ENCODE data around the gene IGSF5. TPM values are rescaled to one million over a fixed set of nuclear protein-coding genes. Genes with fewer than 3 reads are reported as not detected.
"Not testable (repeated sequence)": the region's sequence is repeated elsewhere in the genome, so short reads cannot be mapped to it uniquely, and the experiment has no call there.

Gene IGSF5
- total RNA-seq: under 1 TPM; 0.12 to 0.70 TPM
- long read RNA-seq: 0 reads

DNA sequence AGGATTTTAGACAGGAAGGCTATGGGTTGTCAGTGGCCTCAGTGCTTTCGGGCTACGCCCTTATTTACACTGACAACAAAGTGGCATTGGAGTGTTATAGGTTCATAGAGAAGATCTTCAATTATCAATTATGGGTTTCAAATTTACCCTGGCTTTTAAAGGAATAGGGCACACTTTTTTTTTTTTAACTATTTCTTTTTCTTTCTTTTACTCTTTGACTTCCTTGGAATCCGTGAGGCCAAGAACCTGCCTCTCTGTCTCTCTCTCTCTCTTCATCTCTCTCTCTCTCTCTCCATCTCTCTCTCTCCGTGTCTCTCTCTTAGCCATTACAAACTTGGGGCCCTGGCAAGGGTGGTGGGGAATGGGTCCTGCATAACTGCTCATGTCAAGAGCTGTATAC is at the start of gene IGSF5:
TSS of gene IGSF5 (plus strand) at position 301 of the 400 bp plus-strand sequence. CDS start 327 bp downstream, outside the sequence.
- ATAC-seq; DNase-seq; intact Hi-C loops (cut with DNase I, micrococcal nuclease): not testable (repeated sequence)

DNA sequence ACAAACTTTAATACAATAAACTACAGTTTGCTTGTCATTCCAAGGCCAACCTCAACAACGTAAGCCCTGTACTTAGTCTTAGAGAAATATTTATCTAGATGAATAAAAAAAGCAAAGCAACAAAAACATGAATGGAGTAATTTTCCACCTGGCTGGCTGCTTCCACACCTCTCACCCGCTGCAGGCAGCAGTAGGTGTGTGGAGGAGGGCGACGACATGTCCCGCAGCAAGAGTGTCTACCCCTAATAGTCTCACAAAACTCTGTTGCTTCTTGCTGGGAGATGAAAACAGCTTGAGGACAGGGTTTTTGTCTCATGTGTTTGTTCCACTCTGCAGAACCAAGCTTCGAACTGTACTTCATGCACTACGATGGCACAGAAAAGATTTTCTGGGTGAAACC is 48.8 kb upstream of the IGSF5 start:
- ATAC-seq (no peak), DNase-seq (no peak)
- intact Hi-C loops (cut with DNase I, micrococcal nuclease): no loop called here

DNA sequence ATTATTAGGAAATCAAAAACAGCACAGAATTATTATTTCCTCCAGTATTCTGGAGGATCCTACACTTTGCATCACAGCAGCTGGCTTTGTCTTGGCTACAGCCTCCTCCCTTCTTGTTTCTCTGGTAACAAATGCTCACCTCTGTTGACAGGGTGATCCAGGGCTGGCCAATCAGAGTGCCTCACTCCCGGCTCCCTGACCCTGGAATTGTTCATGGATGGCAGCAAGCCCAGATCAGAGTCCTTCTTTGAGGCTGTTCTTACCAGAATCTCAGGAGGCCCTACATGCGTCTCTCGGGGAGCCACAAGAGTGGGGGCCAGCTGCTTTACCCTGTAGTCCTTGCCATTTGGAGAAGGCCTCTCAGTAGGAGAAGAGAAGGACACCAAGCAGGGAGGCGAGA is 48.4 kb upstream of the IGSF5 start:
- DNase-seq (peak; percentile 41 to 49), ATAC-seq (peak; percentile 86)
- intact Hi-C loops (cut with DNase I, micrococcal nuclease): no loop called here

DNA sequence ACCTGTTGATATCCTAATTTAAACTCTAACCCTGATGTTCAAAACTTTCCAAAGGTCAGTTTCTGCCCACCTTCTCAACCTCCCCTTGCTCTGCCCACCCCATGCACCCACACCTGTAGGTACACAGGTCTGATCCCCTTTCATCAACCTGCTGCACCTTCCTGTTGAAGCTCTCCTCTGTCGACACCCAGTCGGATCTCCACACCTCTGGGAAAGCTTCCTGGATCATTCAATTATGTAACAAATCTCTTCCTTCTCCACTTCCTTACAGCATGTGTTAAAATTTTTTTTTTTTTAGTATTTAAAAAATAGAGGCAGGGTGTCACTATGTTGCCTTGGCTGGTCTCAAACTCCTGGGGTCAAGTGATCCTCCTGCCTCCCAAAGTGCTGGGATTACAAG is 44.7 kb upstream of the IGSF5 start:
- intact Hi-C loops (cut with DNase I, micrococcal nuclease): no loop called here
- ATAC-seq (peak; percentile 73), DNase-seq (no peak)

DNA sequence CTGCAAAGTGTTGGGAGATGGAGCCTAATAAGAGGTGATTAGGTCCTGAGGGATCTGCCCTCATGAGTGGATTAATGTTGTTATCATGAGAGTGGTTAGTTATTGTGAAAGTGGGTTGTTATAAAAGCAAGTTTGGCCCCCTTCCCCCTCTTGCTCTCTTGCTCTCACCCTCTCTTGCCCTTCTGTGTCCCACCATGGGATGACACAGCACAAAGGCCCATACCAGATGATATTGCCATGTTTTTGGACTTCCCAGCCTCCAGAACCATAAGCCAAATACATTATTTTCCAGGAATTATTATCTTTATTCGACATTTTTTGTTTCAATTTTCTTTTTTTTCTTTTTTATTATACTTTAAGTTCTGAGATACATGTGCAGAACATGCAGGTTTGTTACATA is 41.4 kb upstream of the IGSF5 start:
- intact Hi-C loops (cut with DNase I, micrococcal nuclease): no loop called here
- ATAC-seq (no peak), DNase-seq (no peak)

DNA sequence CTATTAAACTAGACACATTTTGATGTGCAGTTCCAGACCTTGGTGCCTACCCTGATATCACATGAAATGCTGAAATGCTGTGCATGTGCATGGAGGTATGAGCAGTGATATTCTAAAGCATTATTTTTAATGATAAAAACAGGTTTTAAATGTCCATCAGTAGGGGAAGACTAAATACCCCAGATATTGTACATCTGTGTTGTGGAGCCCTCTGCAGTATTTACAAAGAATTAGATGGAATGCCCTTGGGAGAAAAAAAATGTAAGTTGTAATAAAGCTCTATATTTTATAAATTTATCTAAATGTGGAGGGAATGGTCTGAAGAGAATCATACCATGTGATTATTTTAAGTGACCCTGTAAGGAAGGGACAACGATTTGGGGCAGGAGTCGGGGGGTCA is 39.1 kb upstream of the IGSF5 start:
- intact Hi-C loops (cut with DNase I, micrococcal nuclease): no loop called here
- peak; percentile 35 for ATAC-seq
- no peak for DNase-seq

DNA sequence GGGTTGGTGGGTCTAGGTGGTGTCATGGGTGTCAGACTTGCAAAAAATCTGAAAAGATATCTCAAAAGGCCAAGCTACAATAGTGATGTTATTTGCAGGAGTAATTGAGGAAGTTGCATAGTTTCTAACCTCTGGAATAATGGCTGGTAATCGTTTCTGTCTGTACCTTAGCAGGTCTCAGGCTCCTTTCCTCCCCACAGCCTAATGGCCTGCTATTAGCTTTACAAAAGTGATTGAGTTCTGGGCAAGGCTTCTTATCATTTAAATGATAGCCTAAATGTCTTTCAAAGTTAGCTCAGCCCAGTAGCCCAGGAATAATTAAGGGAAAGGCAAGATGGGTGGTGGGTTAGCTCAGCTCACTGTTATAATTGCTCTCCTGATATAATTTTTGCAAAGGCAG is 37.7 kb upstream of the IGSF5 start:
- DNase-seq (no peak), ATAC-seq (no peak)
- intact Hi-C loops (cut with DNase I, micrococcal nuclease): no loop called here

DNA sequence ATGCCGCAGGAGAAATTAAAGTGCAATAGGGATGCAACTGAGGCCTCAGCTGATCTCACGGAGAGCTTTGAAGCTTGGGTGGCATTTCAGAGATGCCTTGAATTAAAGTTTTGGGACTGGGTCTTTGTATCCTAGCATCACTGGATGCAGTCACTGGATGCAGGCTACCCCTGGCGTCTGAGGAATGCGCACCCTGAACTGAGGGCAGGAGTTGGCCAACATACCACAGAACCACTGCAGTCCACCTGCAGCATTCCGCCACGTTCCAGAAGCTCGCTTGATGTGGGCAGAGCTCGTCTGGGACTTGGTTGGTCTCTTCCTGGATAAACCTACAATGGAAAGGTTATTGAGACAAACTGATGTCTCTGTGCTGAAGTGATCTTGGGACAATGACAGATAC is 34.1 kb upstream of the IGSF5 start:
- no peak for DNase-seq
- intact Hi-C loops (cut with DNase I, micrococcal nuclease): loop anchor here in 1 of 2 donors (10.0 kb wide), 1 partner anchor 186 kb away; no protein-coding TSS in a partner anchor

DNA sequence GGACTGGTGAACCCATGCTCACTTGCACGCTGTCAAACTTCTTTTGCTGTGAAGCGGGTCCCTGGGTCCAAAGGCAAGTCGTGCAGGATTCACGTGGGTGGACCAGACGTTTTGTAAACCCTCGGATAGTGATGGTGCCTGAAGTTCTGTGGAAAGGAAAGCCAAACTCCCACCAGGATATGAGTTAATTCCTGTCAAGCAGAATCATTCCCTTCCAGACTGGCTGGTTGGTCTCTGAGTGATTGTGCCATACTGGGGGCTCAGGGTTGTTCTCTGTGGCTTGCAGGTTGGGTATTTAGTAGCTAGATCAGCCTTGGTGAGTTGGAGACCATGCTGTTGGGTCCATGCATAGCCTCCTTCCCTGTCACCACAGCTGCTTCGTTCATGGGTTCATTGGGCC is 32.7 kb upstream of the IGSF5 start:
- intact Hi-C loops (cut with DNase I, micrococcal nuclease): loop anchor here in 1 of 2 donors (10.0 kb wide), 1 partner anchor 187 kb away; no protein-coding TSS in a partner anchor
- no peak for DNase-seq
- no peak for ATAC-seq

More for the DNA sequence above, 34.1 kb upstream of the IGSF5 start:
- no peak for ATAC-seq

DNA sequence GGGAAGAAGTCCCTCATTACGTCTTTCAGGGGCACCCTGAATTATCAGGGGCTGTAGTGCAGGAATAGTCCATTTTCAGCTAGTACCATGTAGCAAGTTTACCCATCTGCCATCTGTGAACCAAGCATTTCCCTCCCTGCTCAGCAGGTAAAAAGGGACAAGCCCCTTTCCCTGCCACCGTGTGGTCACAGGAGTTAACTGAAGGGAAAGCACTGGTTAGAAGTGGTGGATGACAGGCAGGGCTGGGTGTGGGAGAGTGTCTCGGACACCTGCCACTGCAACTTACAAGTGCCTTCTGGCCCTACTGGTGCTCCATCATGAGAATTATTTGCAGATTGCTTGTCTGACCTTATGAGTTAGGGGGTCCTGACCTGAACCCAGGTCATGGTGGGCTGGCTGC is 32.0 kb upstream of the IGSF5 start:
- DNase-seq (peak; percentile 34 to 42), ATAC-seq (peak; percentile 84)
- intact Hi-C loops (cut with DNase I, micrococcal nuclease): loop anchor here in 1 of 2 donors (10.0 kb wide), 1 partner anchor 188 kb away; no protein-coding TSS in a partner anchor

DNA sequence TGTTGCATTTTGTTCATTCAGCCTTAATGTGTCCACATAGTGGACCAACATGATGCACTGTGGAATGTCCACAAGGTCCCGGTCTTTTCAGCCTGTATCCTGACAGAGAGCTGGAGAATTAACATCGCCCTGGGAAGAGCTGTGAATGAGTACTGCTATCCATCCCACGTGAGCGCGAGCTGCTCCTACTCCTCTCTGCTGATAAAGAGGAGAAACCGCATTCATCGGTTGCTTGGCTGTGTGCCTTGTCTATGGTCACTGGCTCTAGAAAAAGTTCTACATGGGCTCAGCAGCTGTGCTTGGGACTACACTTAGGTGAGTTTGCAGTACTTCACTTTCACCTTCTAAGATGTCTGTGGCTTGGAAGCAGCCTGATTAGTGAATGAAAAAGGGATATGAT is 31.1 kb upstream of the IGSF5 start:
- intact Hi-C loops (cut with DNase I, micrococcal nuclease): loop anchor here in 1 of 2 donors (10.0 kb wide), 1 partner anchor 189 kb away; no protein-coding TSS in a partner anchor

DNA sequence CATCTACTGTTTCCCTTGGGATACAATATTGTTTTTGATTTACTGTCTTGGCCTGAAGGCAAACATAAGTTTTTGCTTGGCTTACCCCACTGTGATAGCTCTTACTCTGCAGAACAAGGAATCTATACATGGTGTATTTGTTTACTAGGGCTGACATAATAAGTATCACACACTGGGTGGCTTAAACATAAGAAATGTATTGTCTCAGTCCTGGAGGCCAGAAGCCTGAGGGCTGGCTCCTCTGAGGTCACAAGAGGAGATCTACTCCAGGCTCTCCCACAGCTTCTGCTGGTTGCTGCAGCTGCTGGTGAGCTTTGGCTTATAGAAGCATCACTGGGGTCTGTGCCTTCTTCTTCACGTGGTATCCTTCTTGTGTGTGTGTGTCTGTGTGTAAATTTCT is 30.7 kb upstream of the IGSF5 start:
- no peak for DNase-seq
- intact Hi-C loops (cut with DNase I, micrococcal nuclease): loop anchor here in 1 of 2 donors (10.0 kb wide), 1 partner anchor 190 kb away; no protein-coding TSS in a partner anchor
- ATAC-seq: no peak

More for the DNA sequence above, 31.1 kb upstream of the IGSF5 start:
- no peak for DNase-seq
- no peak for ATAC-seq

DNA sequence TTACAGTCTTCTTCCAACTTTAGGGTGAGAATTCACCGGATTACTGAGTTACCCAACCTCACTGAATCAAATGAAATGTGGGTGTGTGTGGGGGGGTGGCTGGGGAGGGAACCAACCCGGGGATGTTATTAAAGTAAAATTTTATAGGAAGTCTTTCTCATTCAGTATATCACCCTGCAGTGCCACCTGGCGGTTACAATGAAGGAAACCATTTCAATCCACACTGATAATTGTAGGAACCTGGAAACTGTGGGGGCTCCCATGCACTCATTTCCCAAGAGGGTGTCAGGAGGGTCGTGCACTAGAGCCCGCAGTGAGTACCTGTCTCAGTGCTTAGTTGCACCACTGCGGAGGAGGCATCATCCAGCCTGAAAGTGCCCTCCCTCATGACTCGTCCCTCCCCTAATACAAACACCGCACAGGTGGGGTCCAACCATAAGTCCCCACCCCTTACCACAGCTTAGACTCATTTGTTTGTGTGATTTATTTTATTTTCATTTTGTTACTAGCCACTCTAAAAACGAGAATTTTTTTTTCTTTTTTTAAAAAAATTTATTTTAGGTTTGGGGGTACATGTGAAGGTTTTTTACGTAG is 29.1 kb upstream of the IGSF5 start:
- peak; percentile 51 to 76 for DNase-seq
- peak; percentile 56 for ATAC-seq
- intact Hi-C loops (cut with DNase I, micrococcal nuclease): loop anchor here (2.0 to 10.0 kb wide), 2 partner anchors 191 to 197 kb away; no protein-coding TSS in a partner anchor

DNA sequence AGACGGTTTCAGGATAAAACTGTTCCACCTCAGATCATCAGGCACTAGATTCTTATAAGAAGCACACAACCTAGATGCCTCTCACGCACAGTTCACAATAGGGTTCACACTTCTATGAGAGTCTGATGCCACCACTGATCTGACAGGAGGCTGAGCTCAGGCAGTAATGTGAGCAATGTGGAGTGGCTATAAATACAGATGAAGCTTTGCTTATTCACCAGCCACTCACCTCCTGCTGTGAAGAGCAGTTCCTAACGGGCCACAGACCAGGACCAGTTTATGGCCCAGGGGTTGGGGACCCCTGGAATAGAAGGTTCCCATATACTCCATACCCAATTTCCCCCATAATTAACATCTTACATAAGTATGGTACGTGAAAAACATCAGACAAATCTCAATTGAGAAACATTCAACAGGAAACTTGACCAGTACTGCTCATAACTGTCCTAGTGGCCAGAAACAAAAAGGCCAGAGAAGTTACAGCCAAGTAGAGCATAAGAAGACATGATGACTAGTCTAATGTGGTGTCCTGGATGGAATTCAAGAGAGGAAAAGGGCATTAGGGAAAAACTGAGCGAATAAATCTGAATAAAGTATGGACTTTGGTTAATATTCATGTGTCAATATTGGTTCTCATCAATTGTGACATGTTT is 24.7 kb upstream of the IGSF5 start:
- no peak for ATAC-seq
- intact Hi-C loops (cut with DNase I, micrococcal nuclease): no loop called here
- DNase-seq: no peak

DNA sequence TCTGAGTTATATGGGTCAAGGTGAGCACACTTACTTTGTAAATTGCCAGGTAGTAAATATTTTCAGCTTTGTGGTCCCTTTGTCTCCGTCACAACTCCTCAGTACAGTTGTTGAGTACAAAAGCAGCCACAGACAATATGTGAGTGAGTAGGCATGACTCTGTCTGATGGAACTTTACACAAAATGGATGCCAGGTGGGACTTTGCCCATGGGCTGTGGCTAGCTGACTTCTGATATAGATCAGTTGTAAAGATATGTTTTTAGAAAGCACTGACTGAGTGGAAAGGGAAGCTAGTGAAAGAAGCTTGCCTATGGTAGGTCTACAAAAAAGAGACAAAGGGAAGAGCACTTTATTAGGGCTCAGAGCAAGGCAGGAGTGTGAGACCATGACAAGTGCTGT is 23.1 kb upstream of the IGSF5 start:
- ATAC-seq (peak; percentile 97), DNase-seq (peak; percentile 32 to 33)
- intact Hi-C loops (cut with DNase I, micrococcal nuclease): no loop called here

DNA sequence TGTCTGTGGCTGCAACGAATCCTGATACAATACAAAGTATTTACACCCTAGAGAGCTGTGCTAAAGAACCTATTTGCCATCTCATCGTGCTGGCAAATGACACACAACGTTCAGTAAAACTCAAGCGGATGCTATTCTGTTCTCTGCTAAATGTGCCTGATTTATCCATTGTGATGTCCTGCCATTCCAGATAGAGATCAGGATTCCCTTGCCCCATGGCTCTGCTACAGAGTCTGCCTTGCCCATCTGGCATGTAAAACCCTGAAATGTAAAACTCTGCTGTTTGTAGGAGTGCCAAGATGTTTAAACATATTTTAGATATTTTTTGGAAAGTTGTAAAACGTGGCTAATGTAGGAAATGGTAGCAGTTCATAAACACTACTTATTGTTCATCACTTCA is 20.0 kb upstream of the IGSF5 start:
- no peak for DNase-seq
- intact Hi-C loops (cut with DNase I, micrococcal nuclease): no loop called here
- ATAC-seq: no peak

DNA sequence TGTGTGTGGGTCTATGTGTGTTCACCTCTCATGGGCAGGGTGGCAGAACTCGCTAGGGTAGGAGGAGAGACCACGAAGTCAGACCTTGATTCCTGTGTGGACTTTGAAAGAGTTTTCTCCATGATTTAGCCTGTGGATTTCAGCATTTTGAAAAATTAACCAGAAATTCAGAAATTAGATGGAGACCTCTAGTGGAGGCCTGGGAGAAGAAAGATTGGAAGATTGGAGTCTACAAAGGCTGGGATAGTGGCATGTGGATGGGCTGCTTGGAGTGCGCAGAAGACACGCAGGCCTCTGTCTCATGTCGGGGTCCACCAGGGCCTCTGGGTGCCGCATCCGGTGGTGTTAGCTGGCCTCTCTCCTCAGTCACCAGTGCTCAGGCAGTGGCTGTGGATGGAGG is 18.9 kb upstream of the IGSF5 start:
- ATAC-seq: no peak
- no peak for DNase-seq
- intact Hi-C loops (cut with DNase I, micrococcal nuclease): no loop called here

DNA sequence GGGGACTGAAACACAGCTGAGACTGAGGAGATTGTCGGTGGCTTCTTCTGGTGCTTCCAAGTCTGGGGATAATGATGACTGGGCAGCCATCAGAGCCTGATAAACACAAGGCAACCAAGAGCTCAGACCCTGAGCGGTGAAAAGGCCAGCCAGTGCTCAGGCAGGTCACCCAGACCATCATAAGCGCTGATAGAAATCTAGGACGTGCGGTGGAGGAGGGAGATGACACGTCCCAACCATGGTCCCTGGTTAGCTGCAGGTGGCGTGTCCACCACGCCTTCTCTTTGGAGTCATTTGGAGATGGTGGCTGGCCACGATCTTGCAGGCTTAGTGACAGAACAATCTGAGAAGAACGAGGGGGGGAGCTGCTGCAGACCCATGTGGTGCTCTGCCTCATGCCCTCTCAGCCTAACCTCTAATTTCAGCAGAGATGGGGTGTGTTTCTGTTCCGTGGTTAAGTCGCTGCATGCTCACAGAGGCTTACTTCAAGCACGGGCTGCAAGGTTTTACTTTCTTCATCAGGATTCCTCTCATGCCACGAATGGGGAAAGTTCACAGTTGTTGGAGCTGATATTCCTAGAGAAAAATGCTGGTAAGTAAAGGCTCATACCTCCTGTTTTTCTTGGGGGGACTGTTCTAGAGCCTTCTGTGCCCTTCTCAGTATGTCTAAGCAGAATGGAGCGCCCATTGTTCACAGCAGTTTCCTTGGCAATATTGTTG is 17.4 kb upstream of the IGSF5 start:
- ATAC-seq (no peak), DNase-seq (no peak)
- intact Hi-C loops (cut with DNase I, micrococcal nuclease): no loop called here

DNA sequence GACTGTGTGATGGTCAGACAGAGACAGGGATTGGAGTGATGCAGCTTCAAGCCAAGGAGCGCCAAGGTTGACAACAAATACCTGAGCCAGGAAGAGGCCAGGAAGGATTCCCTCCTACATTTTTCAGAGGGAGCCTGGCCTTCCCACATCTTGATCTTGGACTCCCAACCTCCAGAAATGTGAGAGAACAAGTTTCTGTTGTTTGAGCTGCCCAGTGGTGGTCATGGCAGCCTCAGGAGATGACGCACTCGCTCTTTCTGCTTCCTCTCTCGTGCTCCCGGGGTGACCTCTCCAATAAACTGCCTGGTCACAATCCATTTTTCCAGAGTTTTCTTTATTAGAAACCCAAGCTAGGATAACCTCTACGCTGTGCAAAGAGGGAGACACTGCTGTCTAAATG is 16.6 kb upstream of the IGSF5 start:
- no peak for DNase-seq
- intact Hi-C loops (cut with DNase I, micrococcal nuclease): no loop called here
- ATAC-seq: no peak

Measured in left colon (tissue), 2 donors.